GM18873 (cell line): ENCODE measurements around the gene GLRX2.
"Not testable (repeated sequence)": the region's sequence is repeated elsewhere in the genome, so short reads cannot be mapped to it uniquely, and the experiment has no call there.

ENCODE experiments used
- ATAC-seq: cut with Tn5 transposase; IDR thresholded peaks from one replicate; pipeline ENCODE4 v1.9.1; 2021; ENCODE audit warnings: mild to moderate bottlenecking, moderate library complexity, moderate number of reproducible peaks; ENCODE audit not compliant: unreplicated experiment, low FRiP score

Gene GLRX2

DNA sequence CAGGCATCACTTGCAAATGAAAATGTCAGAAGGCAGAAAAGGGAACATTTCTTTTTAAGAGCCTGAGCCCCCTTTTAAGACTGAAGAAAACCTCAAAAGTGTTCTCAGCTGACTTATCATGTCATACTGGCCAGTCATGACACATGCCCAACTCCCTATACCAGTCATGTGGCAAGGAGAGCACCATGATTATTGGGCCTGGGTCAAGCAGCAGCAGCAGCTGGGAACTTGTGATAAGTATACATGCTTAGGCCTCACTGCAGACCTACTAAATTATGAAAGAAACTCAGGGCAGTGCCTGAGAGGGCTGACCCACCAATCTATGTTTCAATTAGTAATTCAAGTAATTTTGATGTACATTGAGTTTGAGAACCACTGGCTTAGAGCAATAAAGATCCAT, 37.2 kb downstream of the GLRX2 start:
- no peak for ATAC-seq

DNA sequence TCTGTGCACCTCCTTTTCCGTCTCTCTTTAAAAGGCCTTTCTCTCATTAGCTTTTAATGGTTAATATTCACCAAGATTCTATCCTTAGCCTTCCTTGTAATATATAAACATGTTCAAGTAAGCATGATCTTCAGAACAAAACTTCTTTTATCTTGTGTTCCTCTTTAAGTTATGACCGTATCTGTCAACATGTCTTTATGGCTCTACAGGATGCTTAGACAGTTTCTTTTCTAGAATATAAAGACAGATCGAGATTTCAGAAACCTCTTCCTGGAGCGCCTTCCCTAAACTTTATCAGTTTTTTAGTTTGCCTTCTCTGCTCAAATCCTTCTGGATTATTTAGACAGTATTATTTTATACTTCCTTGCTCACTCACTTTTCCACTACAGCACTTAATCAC, 38.6 kb downstream of the GLRX2 start:
- ATAC-seq = no peak

DNA sequence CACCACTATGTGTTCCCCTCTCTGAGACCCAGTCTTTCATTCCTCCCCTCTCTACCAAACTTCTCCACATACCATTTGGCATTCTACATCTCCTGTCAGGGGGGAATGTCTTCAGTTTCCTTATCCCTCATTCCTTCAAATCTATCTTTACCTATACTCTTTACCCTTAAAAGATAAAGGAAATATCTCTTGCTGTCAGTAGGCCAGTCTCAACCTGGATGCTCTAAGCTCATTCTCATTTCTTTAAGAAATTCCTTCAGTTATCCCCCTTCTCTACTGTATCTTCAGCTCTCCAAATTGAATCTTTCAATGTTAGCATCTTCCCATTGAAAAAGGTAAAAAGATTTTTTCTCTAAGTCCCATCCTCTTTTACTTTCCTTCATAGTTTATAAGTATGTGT, 39.3 kb downstream of the GLRX2 start:
- ATAC-seq = no peak

DNA sequence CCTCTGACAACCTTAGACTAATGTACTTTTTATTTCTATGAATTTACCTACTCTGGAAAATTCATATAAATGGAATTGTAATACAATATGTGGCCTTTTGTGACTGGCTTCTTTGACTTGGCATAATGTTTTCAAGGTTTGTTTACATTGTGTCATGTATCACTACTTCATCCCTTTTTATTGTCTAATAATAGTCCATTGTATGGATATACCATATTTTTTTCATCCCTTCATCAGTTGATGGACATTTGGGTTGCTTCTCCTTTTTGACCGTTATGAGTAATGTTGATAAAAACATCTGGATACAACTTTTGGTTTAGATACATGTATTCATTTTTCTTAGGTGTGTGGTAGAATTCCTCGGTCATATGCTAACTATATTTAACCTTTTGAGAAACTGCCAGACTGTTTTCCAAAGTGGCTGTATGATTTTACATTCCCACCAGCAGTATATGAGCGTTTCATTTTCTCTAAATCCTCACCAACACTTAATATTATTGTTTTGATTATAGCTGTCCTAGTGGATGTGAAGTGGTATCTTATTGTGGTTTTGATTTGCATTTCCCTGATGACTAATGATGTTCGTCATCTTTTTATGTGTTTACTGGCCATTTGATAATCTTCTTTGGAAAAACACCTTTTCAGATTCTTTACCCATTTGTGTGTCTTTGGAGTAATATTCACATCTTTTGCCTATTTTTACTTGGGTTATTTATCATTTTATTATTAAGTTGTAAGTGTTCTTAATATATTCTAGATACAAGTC, 42.3 kb downstream of the GLRX2 start:
- ATAC-seq = no peak

DNA sequence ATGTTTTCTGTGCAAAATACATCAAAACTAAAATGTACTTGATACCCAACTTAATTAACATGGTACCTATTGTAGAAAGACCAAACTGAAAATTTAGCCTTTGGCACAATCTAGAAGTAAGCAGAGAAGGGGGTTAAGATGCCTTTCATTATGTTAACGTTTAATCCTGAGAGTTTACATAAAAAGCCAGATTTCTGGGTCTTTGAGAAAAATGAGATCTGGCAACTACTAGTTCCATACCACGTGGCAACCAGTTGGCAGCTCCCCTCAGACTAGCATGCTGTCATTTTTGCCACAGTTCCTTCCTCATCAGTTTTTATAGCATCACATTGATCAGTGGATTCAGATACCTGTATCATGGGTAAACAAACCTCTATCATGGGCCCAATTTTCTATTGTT, 44.3 kb downstream of the GLRX2 start:
- no peak for ATAC-seq

DNA sequence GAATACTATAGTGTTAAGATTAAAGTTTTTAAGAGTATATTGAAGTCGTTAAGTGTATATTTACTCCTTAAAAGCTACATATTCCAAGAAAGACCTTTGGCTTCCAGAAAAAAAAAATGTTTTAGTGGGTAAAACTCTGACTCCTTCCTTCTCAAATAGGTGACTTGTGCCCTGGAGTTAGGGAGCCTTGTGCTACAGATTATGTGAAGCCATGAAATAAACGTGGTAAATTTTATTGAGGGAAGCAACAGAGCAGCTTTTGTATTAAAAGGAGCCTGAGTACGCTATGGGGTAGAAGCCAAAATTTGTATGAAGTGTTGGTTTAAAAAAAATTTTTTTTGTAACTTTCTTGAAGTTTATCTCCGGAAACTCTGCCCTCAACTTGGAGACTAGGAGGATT, 44.8 kb downstream of the GLRX2 start:
- no peak for ATAC-seq

DNA sequence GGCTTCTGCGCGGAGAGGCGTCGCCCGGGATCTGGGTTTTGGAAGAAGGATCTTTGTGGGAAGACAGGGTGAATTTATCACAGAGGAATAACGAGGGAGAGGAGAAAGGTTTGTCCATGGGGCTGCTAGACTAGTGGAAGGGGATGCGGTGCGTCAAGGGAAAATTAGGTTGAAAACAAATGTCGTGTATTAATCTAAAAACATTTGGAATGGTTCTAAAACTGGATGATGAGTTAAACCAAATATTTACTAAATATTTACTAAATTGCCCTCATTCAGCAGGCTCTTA, 45.2 kb downstream of the GLRX2 start:
- no peak for ATAC-seq

DNA sequence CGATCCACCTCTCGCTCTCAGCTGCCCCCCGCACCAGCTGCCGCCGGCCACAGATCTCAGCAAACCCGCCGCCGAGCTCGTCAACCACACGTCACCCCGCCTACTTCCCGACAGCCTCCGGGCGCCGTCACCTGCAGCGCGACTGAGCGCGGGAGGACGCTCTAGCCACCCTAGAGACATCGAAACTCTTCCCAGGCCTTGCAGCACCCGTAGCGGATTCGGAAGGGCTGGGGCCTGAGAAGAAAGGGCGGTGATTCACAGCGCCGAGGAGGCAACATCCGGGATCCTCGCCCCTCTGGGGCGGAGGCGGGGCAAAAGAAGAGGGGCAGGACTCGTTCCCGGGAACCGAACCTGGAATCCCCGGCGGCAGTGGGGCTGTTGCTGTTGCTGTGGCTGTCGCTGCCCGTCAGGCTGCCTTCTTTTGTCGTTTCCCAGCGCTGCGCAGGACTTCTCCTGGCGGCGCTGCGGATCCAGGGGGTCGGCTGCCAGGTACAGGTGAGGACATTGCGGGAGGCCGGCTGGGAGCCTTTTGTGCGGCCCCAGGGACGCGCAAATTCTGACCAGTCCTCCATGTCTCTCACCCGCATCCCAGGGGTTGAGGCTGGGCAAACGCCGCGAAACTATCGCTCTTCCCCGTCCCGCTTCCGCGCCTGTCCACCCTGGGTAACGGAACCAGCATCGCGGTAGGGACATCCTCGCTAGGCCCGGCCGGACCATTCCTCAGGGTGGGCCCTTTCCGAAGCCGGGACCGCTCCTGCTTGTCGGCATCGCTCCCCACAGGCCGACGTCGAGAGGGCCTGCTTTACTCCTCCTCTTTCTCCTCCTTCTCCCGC, 45.7 kb downstream of the GLRX2 start, which contains the start of the genes RO60 and UCHL5:
Gene RO60, plus strand, starts transcription at position 331 of the 833 bp plus-strand sequence. CDS start 9,443 bp downstream, outside the sequence.
Gene UCHL5, minus strand, starts transcription at position 79 of the 833 bp plus-strand sequence. CDS start 100 bp downstream, outside the sequence.
- peak; percentile 95 for ATAC-seq

DNA sequence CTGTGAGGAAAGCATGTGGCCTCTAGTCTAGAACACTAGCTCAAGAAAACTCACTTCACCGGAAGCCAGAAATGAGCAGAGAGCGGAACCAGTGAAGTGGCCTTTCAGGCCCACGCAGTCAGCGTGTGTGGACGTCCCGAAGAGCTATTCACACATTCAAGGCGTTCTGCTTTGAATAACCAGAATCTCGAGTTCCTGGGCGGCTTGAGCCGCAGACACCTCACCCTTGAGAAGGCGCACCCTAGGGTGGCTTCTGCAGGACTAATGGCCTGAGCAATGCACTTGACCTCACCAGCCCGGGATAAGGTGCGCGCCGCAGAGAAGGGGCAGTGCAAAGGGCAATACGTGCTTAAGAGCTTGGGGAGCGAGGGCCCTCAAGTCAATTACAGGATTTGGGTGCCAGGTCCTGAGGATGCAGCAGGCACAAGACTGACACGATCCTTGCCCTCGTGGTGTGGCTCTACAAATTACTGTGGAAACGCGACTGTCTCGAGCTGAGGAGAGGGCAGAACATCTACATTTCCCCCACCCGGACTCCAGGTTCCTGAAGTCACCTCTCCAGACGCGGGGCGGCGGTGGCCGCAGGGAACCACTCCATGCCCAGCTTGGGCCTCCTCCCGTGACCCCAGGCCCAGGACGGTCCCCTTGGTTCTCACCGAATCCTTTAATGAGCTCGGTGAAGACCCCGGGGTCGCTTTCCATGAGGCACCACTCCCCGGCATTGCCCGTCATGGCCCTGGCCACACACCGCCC, 46.5 kb downstream of the GLRX2 start:
- ATAC-seq = peak; percentile 35

DNA sequence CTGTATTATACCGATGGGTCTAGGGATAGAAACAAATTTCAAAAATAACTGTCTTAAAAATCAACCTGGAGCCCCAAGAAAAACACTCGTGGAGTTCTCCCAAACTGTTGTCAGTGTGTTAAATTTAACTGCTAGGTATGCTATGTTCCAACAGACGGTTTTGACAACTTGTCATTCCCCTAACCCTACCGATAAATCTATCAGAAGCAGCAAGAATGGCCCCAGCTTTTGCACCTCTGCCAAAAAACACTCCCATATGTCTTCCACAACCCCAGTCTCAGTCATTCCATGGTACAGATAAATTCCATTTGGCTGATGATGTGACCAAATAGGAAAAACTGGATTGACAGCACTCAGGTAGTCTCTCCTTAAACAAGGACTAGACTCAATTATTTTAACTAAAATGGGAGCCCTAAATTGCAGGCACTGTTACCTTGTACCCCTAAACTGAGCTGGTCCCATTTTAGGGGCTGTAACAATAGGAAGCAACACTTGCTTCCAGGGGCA, 51.0 kb downstream of the GLRX2 start:
- no peak for ATAC-seq

DNA sequence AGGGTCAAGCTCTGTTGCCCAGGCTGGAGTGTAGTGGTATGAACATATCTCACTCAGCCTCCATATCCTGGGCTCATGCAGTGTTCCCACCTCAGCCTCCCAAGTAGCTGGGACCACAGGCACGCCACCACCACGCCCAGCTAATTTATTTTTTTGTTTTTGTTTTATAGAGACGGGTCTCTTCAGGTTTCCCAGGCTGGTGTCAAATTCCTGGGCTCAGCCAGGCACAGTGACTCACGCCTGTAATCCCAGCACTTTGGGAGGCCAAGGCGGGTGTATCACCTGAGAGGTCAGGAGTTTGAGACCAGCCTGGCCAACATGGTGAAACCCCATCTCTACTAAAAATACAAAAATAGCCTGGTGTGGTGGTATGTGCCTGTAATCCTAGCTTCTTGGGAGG, 56.3 kb downstream of the GLRX2 start:
- ATAC-seq = not testable (repeated sequence)
